Stomach (tissue), 4 donors: Measurements from ENCODE around the gene METRN.

ENCODE experiments used
- CTCF ChIP-seq, 7 experiments: fragments of 450-650 bp in 4 of 7; fragments of 200-600 bp in 3 of 7; sonication (generic) in 3 of 7; IDR thresholded peaks; one replicate each; pipeline ENCODE4 v1.5.1; 2016 to 2019; ENCODE audit warnings: antibody characterized with exemption in 7 of 7, control low read depth in 2 of 7, mild to moderate bottlenecking in 1 of 7
- EP300 ChIP-seq: sonication (generic); formaldehyde crosslinking; IDR thresholded peaks from one replicate; pipeline ENCODE4 v1.6.1; 2017; ENCODE audit warnings: antibody characterized with exemption
- POLR2A ChIP-seq, 4 donors: fragments of 450-650 bp; IDR thresholded peaks; one replicate each; pipeline ENCODE4 v1.6.1; 2016; ENCODE audit warnings: antibody characterized with exemption in 4 of 4, control low read depth in 2 of 4, mild to moderate bottlenecking in 1 of 4, moderate library complexity in 1 of 4
- POLR2AphosphoS5 ChIP-seq, 3 donors: sonication (generic); formaldehyde crosslinking; IDR thresholded peaks; one replicate each; pipeline ENCODE4 v1.6.1; 2016; ENCODE audit warnings: antibody characterized with exemption in 3 of 3

GRCh38 chr16:683396-684070, 31.4 kb upstream of the METRN start:
- no peak for TF ChIP-seq CTCF (IDR thresholded peaks at IDR 0.05)
- no peak for TF ChIP-seq POLR2A (IDR thresholded peaks at IDR 0.05)
- peak in 1 of 3 donors; percentile 15 for TF ChIP-seq POLR2AphosphoS5 (IDR thresholded peaks at IDR 0.05)
- TF ChIP-seq EP300 = no peak
